ENCODE data around the gene RERE.
A peak's percentile ranks its signal among the peaks of the same experiment; 100 is the strongest.
"Not testable (repeated sequence)": the region's sequence is repeated elsewhere in the genome, so short reads cannot be mapped to it uniquely, and the experiment has no call there.

RERE gene

GRCh38 chr1:8751984-8752383 lies 65.5 kb downstream of the RERE start:
- no peak for DNase-seq

- DNase-seq = no peak
Observed at GRCh38 chr1:8747879-8748825, 69.3 kb downstream of the RERE start.

GRCh38 chr1:8746554-8746953 lies 70.9 kb downstream of the RERE start:
- no peak for DNase-seq

- DNase-seq = no peak
Observed at GRCh38 chr1:8745749-8746390, 71.6 kb downstream of the RERE start.

- no peak for DNase-seq
Observed at GRCh38 chr1:8745346-8745745, 72.1 kb downstream of the RERE start.

- no peak for DNase-seq
Observed at GRCh38 chr1:8742022-8742924, 75.2 kb downstream of the RERE start.

GRCh38 chr1:8740034-8740449 lies 77.4 kb downstream of the RERE start:
- peak in 2 of 4 experiments; percentile 6 to 17 for DNase-seq

GRCh38 chr1:8739377-8739776 lies 78.1 kb downstream of the RERE start:
- no peak for DNase-seq

GRCh38 chr1:8736927-8737326 lies 80.5 kb downstream of the RERE start:
- peak in 2 of 4 experiments; percentile 27 to 31 for DNase-seq

- no peak for DNase-seq
Observed at GRCh38 chr1:8733484-8733883, 84.0 kb downstream of the RERE start.

GRCh38 chr1:8731162-8731561 lies 86.3 kb downstream of the RERE start:
- no peak for DNase-seq

GRCh38 chr1:8728464-8728863 lies 89.0 kb downstream of the RERE start:
- DNase-seq = no peak

GRCh38 chr1:8727809-8728213 lies 89.6 kb downstream of the RERE start:
- DNase-seq = no peak

GRCh38 chr1:8727316-8727715 lies 90.1 kb downstream of the RERE start:
- not testable (repeated sequence) for DNase-seq

- not testable (repeated sequence) for DNase-seq
Observed at GRCh38 chr1:8726801-8727186, 90.6 kb downstream of the RERE start.

GRCh38 chr1:8723010-8723409 lies 94.4 kb downstream of the RERE start:
- DNase-seq = no peak

GRCh38 chr1:8722366-8722765 lies 95.1 kb downstream of the RERE start:
- DNase-seq = no peak

- DNase-seq = no peak
Observed at GRCh38 chr1:8721679-8722324, 95.6 kb downstream of the RERE start.

- DNase-seq = no peak
Observed at GRCh38 chr1:8720347-8720746, 97.1 kb downstream of the RERE start.

- DNase-seq = no peak
Observed at GRCh38 chr1:8718850-8719361, 98.5 kb downstream of the RERE start.

GRCh38 chr1:8717148-8717547 lies 100.3 kb downstream of the RERE start:
- DNase-seq = no peak

- no peak for DNase-seq
Observed at GRCh38 chr1:8716238-8716637, 101.2 kb downstream of the RERE start.
